ELR (cell line): ENCODE measurements around the gene BTBD3.

ENCODE experiments used
- DNase-seq: peaks from one replicate; pipeline ENCODE4 v3.0.0-alpha.2; 2015; ENCODE audit warnings: low read depth

Gene BTBD3

GRCh38 chr20:11912659-11913415 is 4.9 kb upstream of the BTBD3 start:
- no peak for DNase-seq

DNA sequence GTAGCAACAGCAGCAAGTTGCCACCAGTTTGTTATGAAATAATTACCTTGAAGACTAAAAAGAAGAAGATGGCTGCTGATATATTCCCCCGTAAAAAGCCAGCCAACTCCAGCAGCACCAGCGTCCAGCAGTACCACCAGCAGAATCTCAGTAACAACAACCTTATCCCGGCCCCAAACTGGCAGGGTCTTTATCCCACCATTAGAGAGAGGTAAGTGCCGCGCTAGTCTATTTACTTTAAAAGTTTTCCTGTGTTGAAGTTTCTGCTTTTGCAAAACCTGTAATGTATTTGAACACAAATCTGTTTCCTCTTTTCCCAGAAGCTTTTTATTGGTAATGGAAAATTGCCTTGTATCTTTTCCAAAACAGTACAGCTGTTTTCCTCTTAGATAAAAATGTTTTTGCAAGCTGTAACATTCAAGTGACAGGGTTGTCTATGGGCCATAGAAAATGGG is 725 bp downstream of the BTBD3 start:
- DNase-seq, result no peak

- no peak for DNase-seq
These were observed 1.3 kb downstream of the BTBD3 start for GRCh38 chr20:11918981-11919380.

- DNase-seq, result no peak
These were observed 1.9 kb downstream of the BTBD3 start for GRCh38 chr20:11919581-11919980.

DNA sequence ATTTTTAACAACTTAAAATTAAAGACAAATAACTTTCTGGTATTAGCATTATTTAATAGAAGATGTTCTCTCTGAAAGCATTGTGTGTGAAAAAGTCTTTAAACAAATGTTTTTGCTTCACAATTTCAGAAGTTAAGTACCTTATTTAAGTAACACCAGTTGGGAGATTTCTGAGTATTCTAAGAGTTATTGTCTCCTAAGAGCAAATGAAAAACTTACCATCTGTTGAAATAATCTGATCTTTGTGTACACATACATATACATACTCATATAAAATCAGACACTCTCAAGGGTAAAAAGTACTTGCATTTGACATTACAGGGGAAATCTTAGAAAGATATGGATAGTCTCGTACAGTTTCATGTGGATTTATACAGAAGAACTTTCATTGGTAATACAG is 2.4 kb downstream of the BTBD3 start:
- no peak for DNase-seq

DNA sequence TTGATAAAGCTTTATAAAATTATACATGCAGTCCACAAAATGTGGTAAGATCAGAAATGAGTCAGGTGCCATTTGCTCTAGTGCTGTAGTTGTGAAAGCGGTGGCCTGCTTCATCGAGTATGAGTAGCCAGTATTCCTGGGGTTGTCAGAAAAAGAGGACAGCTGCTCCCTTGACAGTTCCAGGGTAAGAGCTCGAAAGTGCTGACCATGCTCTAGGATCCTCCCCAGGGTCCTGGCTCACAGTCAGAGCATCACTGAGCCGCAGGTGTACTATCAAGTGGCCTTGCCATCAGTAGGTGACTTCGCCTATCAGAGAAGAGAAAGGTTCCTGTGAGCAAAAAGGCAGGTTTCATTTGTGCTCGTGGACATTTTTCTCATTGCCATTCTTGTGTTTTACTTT is 3.6 kb downstream of the BTBD3 start:
- DNase-seq, result peak; percentile 4

DNA sequence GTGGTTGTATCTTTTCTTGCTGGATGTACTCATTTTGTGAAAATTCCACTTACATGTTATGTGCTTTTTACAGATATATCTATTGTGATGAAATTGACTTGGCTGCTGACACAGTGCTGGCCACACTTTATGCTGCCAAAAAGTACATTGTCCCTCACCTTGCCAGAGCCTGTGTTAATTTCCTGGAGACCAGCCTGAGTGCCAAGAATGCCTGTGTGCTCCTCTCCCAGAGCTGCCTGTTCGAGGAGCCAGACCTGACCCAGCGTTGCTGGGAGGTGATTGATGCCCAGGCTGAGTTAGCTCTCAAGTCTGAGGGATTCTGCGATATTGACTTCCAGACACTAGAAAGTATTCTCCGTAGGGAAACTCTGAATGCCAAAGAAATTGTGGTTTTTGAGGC is 4.9 kb downstream of the BTBD3 start:
- DNase-seq, result no peak

DNA sequence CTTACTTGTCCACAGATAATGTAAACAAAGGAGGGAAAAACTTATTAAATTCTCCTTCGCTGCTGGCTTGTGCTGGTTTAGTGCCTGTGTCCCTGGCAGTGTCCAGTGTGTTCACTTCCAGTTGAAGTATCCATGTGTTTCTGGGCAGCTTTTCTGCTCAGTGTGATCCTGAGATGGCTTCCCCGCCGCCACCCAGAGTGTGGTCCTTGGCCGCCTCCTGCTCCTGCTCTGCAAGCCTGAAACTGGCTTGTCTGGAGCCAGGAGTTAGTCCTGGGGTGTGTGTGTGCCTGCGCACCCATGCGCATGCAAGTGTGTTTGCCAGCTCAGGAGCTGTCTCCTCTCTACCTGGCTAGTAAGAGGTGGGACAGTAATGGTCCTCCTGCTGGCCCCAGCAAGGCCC is 7.2 kb downstream of the BTBD3 start:
- no peak for DNase-seq

GRCh38 chr20:11926292-11926998 is 8.8 kb downstream of the BTBD3 start:
- no peak for DNase-seq

GRCh38 chr20:11929947-11930346 is 12.3 kb downstream of the BTBD3 start:
- no peak for DNase-seq

DNA sequence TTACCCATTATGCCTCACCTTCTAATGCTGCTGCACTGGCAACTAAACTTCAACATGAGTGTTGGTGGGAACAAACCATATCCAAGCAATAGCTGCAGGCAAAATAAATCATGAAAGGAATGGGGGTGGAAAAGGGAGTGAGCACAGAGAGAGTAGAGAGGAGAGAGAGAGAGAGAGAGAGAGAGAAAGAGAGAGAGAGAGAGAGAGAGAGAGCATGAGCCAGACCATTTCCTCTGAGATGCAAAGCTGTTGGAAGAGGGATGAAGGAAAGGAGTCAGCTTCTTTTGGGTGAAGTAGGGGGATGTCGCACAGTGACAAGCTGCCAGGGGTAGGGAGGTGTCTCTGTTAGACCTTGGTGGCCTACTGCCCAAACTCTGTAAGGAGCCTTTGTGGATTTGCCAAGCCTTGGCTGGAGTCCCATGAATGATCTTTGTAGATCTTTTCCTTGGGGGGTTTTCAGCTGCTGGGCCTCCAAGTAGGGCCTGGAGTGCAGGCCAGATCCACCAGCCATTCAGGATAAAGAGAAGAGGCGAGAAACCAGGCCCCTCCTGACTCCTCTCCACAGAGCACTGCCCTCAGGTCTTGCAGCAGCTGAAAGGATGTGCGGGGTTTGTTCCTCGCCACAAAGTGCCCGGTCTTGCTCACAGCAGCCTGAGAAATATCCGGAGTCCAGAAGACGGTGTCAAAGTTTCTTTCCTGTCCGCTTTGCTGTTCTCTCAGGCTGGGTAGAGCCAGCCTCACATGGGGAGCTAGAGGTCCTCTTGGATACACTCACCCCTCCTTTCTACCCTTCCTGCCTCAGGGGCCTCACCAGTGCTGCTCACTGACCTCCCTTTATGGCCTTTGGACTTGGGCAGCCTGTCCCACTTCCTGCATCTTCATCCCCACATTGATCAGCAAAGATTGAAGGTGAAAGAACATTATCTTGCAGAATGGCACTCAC is 17.8 kb downstream of the BTBD3 start:
- no peak for DNase-seq

DNA sequence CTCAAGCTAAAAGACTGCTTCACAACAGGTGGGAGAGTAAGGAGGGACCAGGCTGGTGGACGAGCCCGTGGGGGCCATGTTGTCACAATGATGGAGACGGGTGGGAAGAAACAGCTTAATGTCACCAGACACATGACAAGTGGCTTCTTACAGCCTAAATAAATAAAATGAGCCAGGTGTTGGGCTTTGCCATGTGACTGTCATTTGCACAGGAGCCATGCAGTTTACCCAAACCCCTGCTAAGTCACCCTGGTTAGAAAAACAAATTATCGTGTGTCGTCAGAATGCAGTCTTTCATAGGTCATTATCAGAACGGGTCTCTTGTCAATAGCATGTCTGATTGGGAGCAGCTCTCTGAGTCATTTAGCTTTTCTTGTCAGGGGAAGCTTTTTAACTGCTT is 18.5 kb downstream of the BTBD3 start:
- DNase-seq, result no peak

GRCh38 chr20:11937230-11937629 is 19.5 kb downstream of the BTBD3 start:
- no peak for DNase-seq

DNA sequence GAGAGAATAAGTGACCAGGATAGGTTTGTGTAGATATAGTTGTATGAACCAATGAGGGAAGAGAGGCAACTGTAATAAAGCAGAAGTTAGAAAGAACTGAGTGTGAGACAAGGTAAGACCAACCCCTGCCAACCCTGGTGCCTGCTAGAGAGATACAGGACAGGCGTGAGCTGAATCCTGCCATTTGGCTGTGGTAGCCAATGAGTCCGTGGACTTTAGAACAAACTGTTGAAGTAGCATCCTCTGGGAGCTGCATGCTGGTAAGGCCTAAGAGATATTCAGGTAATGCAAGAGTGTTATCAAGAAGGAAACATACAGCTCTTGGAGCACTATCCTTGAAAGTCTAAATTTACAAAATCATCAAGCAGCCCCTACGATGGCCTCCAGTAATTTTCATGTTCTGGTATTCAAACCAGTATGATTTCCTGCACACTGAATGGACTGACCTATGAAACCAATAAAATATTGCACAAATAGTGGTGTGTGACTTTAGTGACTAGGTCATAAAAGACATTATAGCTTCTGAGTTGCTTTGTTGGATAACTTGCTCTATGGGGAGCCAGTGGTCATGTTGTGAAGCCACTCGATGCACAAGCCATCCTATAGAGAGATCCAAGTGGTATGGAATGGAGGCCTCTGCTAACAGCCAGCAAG is 24.0 kb downstream of the BTBD3 start:
- DNase-seq, result no peak

DNA sequence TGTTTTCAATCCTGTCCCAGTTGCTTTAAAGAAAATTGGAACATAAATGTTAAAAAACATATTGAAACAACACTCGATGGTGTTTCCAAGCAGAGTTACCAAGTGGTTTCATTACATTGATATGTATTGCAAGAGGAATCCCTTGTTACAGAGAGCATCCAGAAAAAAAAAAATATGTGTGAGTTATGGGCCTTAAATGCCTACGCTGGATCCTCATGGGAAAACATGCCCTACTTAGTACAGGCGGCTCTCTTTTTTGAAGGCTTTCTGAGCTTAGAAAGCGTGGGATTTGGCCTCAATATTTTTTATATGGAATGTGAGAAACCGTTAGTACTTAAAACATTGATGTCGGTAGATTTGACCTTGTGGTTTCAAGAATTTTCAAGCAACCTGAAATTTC is 26.1 kb downstream of the BTBD3 start:
- DNase-seq, result no peak

DNA sequence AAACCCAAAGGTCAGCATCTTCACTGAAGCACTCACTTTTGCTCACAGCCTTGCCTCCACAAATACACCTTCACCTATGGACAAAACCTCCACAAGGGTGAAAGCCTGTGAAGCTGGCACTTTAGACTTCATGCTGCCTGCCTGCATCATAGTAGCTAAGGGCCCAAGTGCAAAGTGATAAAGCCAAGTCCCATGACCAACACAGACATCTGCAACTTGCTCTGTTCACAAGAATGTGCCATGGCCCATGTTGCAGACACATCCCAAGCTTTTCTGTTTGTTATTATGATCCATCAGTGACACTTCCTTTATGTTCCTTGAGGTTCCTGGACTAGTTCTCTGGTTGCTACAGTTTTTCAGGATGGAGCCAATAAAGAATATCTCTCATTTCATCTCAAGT is 31.1 kb downstream of the BTBD3 start:
- DNase-seq, result no peak

- no peak for DNase-seq
These were observed 32.0 kb downstream of the BTBD3 start for GRCh38 chr20:11949711-11950110.

- no peak for DNase-seq
These were observed 34.0 kb downstream of the BTBD3 start for GRCh38 chr20:11951696-11952095.

GRCh38 chr20:11952639-11953038 is 34.9 kb downstream of the BTBD3 start:
- DNase-seq, result peak; percentile 9

DNA sequence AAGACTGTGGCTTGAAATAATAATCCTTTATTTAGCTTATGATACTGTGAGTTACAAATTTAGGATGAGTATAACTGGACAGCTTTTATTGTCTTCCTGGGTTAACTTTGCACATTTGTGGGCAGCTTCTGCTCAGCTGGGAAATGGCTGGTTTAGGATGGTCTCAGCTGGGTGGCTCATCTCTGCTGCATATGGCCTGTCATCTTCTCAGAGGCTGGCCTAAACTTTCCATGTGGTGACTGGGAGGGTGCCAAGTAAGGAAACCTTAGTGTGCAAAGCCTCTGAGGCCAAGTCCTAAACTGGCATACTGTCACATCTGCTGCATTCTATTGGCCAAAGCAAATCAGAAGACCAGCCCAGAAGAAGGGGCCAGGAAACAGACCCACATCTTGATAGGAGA is 40.2 kb downstream of the BTBD3 start:
- no peak for DNase-seq

DNA sequence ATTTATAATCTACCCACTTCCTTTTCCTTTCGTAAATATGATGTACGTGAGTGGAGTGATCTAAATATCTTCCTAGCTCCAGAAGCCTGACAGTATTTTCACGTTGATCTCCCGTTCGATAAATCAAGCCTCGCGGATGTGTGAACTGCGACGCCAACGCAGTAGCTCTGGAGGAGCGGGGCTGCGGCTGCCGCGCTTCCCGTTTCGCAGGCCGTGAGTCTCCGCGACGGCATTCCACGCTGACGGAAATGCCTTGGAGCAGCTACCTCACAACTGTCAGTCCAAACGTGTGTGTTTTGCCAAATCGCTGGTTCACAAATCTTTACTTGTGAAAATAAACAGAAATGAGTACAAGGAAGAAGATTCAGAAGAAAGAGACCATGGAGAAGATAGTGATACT is 41.2 kb downstream of the BTBD3 start:
- DNase-seq, result no peak

- DNase-seq, result peak; percentile 4
These were observed 47.9 kb downstream of the BTBD3 start for GRCh38 chr20:11965602-11966001.
